Endothelial cell of umbilical vein (primary cell): Measurements from ENCODE around the gene DXO.
"Not testable (repeated sequence)": the region's sequence is repeated elsewhere in the genome, so short reads cannot be mapped to it uniquely, and the experiment has no call there.

ENCODE experiments used
- FOS ChIP-seq: IDR thresholded peaks from 2 replicates; pipeline ENCODE4 v1.6.1; 2011; ENCODE audit warnings: mild to moderate bottlenecking, low read length, moderate library complexity, borderline replicate concordance; ENCODE audit not compliant: insufficient read depth
- JUN ChIP-seq: IDR thresholded peaks from 2 replicates; pipeline ENCODE4 v1.6.1; 2011; ENCODE audit warnings: borderline replicate concordance, low read depth; ENCODE audit not compliant: insufficient read length, insufficient read depth
- POLR2A ChIP-seq: IDR thresholded peaks from 2 replicates; pipeline ENCODE4 v1.6.1; 2012; ENCODE audit warnings: low read depth, mild to moderate bottlenecking, control low read depth, low read length
- POLR2AphosphoS5 ChIP-seq: IDR thresholded peaks from 2 replicates; pipeline ENCODE4 v1.6.1; 2012; ENCODE audit warnings: low read depth, mild to moderate bottlenecking, control low read depth, low read length, moderate library complexity; ENCODE audit not compliant: insufficient read depth
- TF ChIP-seq, protein P1 (sequence below), 2 donors: IDR thresholded peaks; 1 replicate in 1 of 2; 2 replicates in 1 of 2; pipeline ENCODE4 v1.5.1; 2011; ENCODE audit warnings: low read length in 2 of 2, mild to moderate bottlenecking in 2 of 2, moderate library complexity in 2 of 2, control low read depth in 1 of 2, inconsistent platforms in 1 of 2, low read depth in 1 of 2; ENCODE audit not compliant: insufficient read depth in 1 of 2; ENCODE audit errors: extremely low read depth in 1 of 2

- TF ChIP-seq, protein P1, sequence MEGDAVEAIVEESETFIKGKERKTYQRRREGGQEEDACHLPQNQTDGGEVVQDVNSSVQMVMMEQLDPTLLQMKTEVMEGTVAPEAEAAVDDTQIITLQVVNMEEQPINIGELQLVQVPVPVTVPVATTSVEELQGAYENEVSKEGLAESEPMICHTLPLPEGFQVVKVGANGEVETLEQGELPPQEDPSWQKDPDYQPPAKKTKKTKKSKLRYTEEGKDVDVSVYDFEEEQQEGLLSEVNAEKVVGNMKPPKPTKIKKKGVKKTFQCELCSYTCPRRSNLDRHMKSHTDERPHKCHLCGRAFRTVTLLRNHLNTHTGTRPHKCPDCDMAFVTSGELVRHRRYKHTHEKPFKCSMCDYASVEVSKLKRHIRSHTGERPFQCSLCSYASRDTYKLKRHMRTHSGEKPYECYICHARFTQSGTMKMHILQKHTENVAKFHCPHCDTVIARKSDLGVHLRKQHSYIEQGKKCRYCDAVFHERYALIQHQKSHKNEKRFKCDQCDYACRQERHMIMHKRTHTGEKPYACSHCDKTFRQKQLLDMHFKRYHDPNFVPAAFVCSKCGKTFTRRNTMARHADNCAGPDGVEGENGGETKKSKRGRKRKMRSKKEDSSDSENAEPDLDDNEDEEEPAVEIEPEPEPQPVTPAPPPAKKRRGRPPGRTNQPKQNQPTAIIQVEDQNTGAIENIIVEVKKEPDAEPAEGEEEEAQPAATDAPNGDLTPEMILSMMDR (IDR thresholded peaks at IDR 0.05; ENCODE audit: extremely low read depth in 1 of 2, insufficient read depth in 1 of 2, low read depth in 1 of 2, low read length in 2 of 2), result not testable (repeated sequence)
- TF ChIP-seq JUN, POLR2A, FOS, POLR2AphosphoS5: not testable (repeated sequence)
Observed at GRCh38 chr6:32003301-32003700, 31.4 kb upstream of the DXO start.
